Measurements from ENCODE around the gene MYH16.
"Not testable (repeated sequence)": the region's sequence is repeated elsewhere in the genome, so short reads cannot be mapped to it uniquely, and the experiment has no call there.

DNA sequence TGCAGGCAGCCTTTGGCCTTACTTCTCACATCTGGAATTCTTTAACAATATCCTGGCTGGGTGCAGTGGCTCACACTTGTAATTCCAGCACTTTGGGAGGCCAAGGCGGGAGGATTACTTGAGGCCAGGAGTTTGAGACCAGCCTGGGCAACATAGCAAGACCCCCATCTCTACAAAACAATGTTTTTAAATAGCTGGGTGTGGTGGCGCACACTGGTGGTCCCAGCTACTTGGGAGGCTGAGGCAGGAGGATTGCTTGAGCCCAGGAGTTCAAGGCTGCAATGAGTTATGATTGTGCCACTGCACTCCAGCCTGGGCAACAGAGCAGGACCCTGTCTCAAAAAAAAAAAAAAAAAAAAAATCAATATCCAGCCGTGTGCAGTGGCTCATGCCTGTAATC is 17.5 kb downstream of the MYH16 start:
- TF ChIP-seq POLR2A (IDR thresholded peaks at IDR 0.05), result not testable (repeated sequence)
- TF ChIP-seq, protein P1, sequence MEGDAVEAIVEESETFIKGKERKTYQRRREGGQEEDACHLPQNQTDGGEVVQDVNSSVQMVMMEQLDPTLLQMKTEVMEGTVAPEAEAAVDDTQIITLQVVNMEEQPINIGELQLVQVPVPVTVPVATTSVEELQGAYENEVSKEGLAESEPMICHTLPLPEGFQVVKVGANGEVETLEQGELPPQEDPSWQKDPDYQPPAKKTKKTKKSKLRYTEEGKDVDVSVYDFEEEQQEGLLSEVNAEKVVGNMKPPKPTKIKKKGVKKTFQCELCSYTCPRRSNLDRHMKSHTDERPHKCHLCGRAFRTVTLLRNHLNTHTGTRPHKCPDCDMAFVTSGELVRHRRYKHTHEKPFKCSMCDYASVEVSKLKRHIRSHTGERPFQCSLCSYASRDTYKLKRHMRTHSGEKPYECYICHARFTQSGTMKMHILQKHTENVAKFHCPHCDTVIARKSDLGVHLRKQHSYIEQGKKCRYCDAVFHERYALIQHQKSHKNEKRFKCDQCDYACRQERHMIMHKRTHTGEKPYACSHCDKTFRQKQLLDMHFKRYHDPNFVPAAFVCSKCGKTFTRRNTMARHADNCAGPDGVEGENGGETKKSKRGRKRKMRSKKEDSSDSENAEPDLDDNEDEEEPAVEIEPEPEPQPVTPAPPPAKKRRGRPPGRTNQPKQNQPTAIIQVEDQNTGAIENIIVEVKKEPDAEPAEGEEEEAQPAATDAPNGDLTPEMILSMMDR (IDR thresholded peaks at IDR 0.05), result not testable (repeated sequence)
